Ascending aorta (tissue), 2 donors: ENCODE measurements around the gene WASHC4. TPM values are rescaled to one million over a fixed set of nuclear protein-coding genes. Genes with fewer than 3 reads are reported as not detected.
"Not testable (repeated sequence)": the region's sequence is repeated elsewhere in the genome, so short reads cannot be mapped to it uniquely, and the experiment has no call there.

ENCODE experiments used
- DNase-seq, 2 donors: peaks; one replicate each; pipeline ENCODE4 v3.0.0-alpha.2; 2019; ENCODE audit warnings: low spot score in 2 of 2
- H3K27ac ChIP-seq, 2 donors: fragments of 200-600 bp; sonication (generic); one replicate each; pipeline ENCODE4 v1.5.1; 2016 to 2017; ENCODE audit warnings: mild to moderate bottlenecking in 1 of 2
- H3K27me3 ChIP-seq: fragments of 200-600 bp; sonication (generic); one replicate; pipeline ENCODE4 v1.5.1; 2017
- H3K36me3 ChIP-seq, 2 donors: fragments of 200-600 bp; sonication (generic); one replicate each; pipeline ENCODE4 v1.5.1; 2016
- H3K4me1 ChIP-seq, 2 donors: fragments of 200-600 bp; sonication (generic); one replicate each; pipeline ENCODE4 v1.5.1; 2016 to 2017; ENCODE audit warnings: mild to moderate bottlenecking in 1 of 2
- H3K4me3 ChIP-seq, 2 donors: fragments of 200-600 bp; sonication (generic); one replicate each; pipeline ENCODE4 v1.5.1; 2016 to 2017; ENCODE audit warnings: mild to moderate bottlenecking in 1 of 2
- H3K9me3 ChIP-seq, 2 donors: fragments of 200-600 bp; sonication (generic); one replicate each; pipeline ENCODE4 v1.5.1; 2016
- intact Hi-C: fragments of 100-400 bp; cut with DNase I; formaldehyde crosslinking; loops from one replicate; pipeline ENCODE4 v1.15.1; 2023
- total RNA-seq: library from RNA; depleted of rRNA; stranded (reverse); fragments of >200 nt; gene quantifications from one replicate; pipeline ENCODE4 v1.1.0, GENCODE V29; 2016
- TF ChIP-seq, protein P1 (sequence below), 3 experiments: fragments of 200-600 bp in 2 of 3; fragments of 450-650 bp in 1 of 3; sonication (generic) in 2 of 3; IDR thresholded peaks; one replicate each; pipeline ENCODE4 v1.5.1; 2016 to 2019; ENCODE audit warnings: antibody characterized with exemption in 3 of 3, mild to moderate bottlenecking in 1 of 3, moderate library complexity in 1 of 3

WASHC4 gene
- total RNA-seq, 1 donor from 2014 or later = 22.8 TPM

DNA sequence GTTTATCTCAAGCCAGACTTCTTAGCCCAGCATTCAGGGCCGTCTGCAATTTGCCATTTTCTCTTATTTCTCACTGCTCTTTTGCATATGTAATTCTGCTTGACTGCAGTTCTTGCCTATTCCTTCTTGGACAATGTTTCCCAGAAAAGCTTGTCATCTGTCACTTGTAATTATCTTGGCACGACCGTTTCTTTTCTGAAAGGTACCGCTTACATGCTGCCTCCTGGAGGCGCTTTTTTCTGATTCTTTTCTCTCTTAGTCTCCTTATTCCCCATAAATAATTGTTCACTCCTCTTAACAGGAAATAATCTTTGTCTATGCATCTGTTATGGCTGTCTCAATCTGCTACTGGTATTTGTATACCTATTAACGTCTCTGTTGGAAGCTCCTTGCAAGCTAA, 22.0 kb upstream of the WASHC4 start:
- DNase-seq = no peak
- Histone ChIP-seq H3K27me3 (no peaks in the 10 kb centered on the region), H3K4me3 (no peak overlapping the region), H3K9me3 (no peaks in the 10 kb centered on the region), H3K27ac (no peak overlapping the region), H3K36me3 (no peaks in the 10 kb centered on the region), H3K4me1 (peaks cover 0 to 5% of the 10 kb centered on the region in 2 donors)
- intact Hi-C loops = no loop called here
- TF ChIP-seq, protein P1, sequence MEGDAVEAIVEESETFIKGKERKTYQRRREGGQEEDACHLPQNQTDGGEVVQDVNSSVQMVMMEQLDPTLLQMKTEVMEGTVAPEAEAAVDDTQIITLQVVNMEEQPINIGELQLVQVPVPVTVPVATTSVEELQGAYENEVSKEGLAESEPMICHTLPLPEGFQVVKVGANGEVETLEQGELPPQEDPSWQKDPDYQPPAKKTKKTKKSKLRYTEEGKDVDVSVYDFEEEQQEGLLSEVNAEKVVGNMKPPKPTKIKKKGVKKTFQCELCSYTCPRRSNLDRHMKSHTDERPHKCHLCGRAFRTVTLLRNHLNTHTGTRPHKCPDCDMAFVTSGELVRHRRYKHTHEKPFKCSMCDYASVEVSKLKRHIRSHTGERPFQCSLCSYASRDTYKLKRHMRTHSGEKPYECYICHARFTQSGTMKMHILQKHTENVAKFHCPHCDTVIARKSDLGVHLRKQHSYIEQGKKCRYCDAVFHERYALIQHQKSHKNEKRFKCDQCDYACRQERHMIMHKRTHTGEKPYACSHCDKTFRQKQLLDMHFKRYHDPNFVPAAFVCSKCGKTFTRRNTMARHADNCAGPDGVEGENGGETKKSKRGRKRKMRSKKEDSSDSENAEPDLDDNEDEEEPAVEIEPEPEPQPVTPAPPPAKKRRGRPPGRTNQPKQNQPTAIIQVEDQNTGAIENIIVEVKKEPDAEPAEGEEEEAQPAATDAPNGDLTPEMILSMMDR (IDR thresholded peaks at IDR 0.05) = no peak

DNA sequence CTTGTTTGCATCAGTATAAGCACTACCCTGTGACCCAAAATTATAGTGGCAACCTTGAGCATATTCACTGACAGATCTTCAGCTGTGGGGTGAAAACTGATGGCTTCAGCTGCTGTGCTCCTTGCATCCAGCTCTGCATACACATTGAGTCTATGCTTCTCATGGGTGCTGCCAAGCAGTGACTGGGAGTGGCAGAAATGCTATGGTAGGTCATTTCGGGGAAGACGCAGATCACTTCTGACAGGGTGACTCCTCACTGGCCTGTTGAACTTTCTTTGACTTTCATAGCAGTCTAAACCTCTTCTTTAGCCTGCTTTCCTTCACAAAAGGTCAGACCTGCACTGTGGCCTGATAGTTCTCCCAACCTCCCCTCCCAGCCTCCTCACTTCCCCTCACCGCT, 17.7 kb upstream of the WASHC4 start:
- H3K4me1 ChIP-seq = no peaks in the 10 kb centered on the region
- H3K36me3 ChIP-seq = no peaks in the 10 kb centered on the region
- DNase-seq = no peak
- TF ChIP-seq, protein P1 (IDR thresholded peaks at IDR 0.05) = no peak
- no peak overlapping the region for H3K27ac ChIP-seq
- intact Hi-C loops = no loop called here
- H3K9me3 ChIP-seq = no peaks in the 10 kb centered on the region
- H3K4me3 ChIP-seq = no peak overlapping the region
- H3K27me3 ChIP-seq = no peaks in the 10 kb centered on the region

DNA sequence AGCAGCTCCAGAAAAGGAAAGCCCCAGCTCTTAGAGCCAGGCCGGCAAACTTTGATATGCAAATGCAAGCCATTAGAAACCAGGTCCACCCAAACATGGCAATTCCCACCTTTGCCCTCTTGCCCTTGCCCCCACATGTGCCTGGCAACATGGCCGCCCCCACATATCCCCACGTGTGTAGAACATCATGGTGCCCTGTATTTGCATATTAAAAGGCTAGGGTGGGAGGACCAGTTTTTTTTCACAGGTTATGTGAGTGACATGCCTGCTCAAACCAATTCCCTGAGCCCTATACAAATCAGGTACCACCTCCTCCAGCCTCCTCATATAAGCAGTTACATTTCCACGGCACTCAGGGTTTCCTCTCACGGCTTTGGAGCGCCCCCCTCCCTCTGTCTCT, 17.2 kb upstream of the WASHC4 start:
- intact Hi-C loops = no loop called here
- TF ChIP-seq, protein P1 (IDR thresholded peaks at IDR 0.05) = no peak
- Histone ChIP-seq H3K27me3 (no peaks in the 10 kb centered on the region), H3K9me3 (peaks cover 0 to 2% of the 10 kb centered on the region in 2 donors), H3K36me3 (no peaks in the 10 kb centered on the region), H3K4me3 (no peak overlapping the region), H3K27ac (no peak overlapping the region), H3K4me1 (no peaks in the 10 kb centered on the region)
- DNase-seq = no peak

DNA sequence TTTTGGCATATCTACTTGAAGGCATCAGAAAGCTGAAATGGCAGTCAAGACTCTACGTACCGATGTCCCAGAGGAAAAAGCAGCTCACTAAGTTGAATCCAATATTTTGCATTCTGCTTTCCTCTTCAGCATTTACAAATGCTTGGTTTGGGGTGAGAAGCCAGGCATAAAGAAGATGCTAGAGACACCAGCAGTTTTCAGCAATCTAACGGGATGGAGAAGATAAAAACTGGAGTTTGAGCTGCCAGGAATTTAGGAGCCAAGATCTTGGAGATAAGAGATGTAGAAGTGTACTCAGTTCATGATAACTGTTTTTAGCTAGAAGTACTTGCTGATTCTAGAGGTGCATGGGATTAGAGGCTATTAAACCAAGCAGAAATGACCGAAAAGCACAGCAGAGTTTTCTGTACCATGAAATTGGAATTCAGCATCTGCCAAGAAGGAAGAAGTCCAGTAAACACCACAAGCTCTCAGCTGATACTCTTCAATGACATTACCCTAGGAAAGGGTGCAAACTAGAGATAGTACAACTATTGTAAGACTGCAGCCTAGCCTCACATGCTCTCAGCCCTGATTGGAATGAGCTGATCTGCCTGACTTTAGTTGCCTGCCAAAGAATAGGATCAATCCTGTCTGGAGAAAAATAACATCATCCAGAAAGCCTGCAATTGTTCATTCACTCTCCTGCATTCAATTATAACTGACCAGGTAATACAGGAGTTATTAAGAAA, 15.9 kb upstream of the WASHC4 start:
- H3K9me3 ChIP-seq = peaks cover 0 to 6% of the 10 kb centered on the region in 2 donors
- no peaks in the 10 kb centered on the region for H3K36me3 ChIP-seq
- no peak overlapping the region for H3K27ac ChIP-seq
- no peak overlapping the region for H3K4me3 ChIP-seq
- no peaks in the 10 kb centered on the region for H3K27me3 ChIP-seq
- intact Hi-C loops = no loop called here
- H3K4me1 ChIP-seq = no peaks in the 10 kb centered on the region
- TF ChIP-seq, protein P1 (IDR thresholded peaks at IDR 0.05) = no peak
- DNase-seq = no peak

DNA sequence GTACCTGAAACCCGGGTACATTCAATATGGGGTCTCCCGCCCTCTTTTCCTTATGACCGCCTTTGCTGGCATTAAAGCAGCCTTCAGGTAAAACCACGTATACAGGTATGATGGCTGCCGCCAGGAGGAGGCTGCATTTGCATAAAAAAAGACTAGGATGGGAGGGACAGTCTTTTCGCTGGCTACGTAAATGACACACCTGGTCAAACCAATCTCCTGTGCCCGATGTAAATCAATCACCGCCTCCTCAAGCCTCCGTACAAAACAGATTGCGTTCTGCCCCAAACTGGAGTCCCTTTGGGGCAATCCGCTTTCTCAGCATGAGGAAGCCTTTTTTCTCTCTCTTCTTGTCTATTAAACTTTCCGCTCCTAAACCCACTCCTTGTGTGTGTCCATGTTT, 15.2 kb upstream of the WASHC4 start:
- H3K4me1 ChIP-seq = no peaks in the 10 kb centered on the region
- TF ChIP-seq, protein P1 (IDR thresholded peaks at IDR 0.05) = no peak
- intact Hi-C loops = no loop called here
- H3K4me3 ChIP-seq = no peak overlapping the region
- no peaks in the 10 kb centered on the region for H3K36me3 ChIP-seq
- no peak for DNase-seq
- H3K27ac ChIP-seq = no peak overlapping the region
- H3K27me3 ChIP-seq = no peaks in the 10 kb centered on the region
- peaks cover 0 to 6% of the 10 kb centered on the region in 2 donors for H3K9me3 ChIP-seq

DNA sequence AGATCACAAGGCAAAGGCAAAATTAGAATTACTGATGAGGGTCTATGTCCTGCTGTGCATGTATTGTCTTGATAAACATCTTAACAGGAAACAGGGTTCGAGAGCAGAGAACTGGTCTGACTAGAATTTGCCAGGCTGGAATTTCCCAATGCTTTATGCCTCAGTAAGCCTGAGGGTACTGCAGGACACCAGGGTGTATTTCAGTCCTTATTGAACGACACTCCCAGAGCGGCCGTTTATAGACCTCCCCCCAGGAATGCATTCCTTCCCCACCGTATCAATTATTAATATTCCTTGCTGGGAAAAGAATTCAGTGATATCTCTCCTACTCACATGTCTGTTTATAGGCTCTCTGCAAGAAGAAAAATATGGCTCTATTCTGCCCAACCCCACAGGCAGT, 12.2 kb upstream of the WASHC4 start:
- H3K36me3 ChIP-seq, H3K27ac ChIP-seq, H3K4me1 ChIP-seq, intact Hi-C loops, H3K9me3 ChIP-seq, H3K27me3 ChIP-seq, H3K4me3 ChIP-seq, DNase-seq: not testable (repeated sequence)
